WTC11 (cell line): ENCODE measurements around the gene ELN. TPM values are rescaled to one million over a fixed set of nuclear protein-coding genes. Genes with fewer than 3 reads are reported as not detected.

Experiments
- ATAC-seq: fragments of 200-7000 bp; cut with Tn5 transposase; 2 replicates; pipeline ENCODE4 v1.10.0; 2021; ENCODE audit warnings: mild to moderate bottlenecking, moderate library complexity
- CTCF ChIA-PET: fragments of 300-600 bp; sonication (Branson Sonifier 250); formaldehyde crosslinking; loops from one replicate; lab custom pipeline; 2021; ENCODE audit warnings: antibody characterized with exemption; lab: Charles Lee
- POLR2A ChIA-PET: fragments of 350-600 bp; sonication (Branson Sonifier 250); formaldehyde crosslinking; loops from one replicate; lab custom pipeline; 2021; ENCODE audit warnings: antibody characterized with exemption; lab: Charles Lee
- DNase-seq: peaks from one replicate; pipeline ENCODE4 v3.0.0; 2021; ENCODE audit warnings: low spot score
- H3K27ac Mint-ChIP-seq: 2 replicates; pipeline ENCODE4 v1.8.0; 2021; ENCODE audit warnings: mixed read lengths
- H3K27me3 Mint-ChIP-seq: 2 replicates; pipeline ENCODE4 v1.8.0; 2021; ENCODE audit warnings: low read depth, mild to moderate bottlenecking, moderate library complexity, mixed read lengths
- H3K36me3 Mint-ChIP-seq: 2 replicates; pipeline ENCODE4 v1.8.0; 2021; ENCODE audit warnings: mixed read lengths
- H3K4me1 Mint-ChIP-seq: 2 replicates; pipeline ENCODE4 v1.8.0; 2022; ENCODE audit warnings: mixed read lengths
- H3K4me3 Mint-ChIP-seq: 2 replicates; pipeline ENCODE4 v1.8.0; 2021; ENCODE audit warnings: mild to moderate bottlenecking, moderate library complexity, mixed read lengths
- H3K9me3 Mint-ChIP-seq: 2 replicates; pipeline ENCODE4 v1.8.0; 2021; ENCODE audit warnings: mixed read lengths
- NR3C1 ChIP-seq: sonication (generic); formaldehyde crosslinking; conservative IDR thresholded peaks from 2 replicates; pipeline ENCODE4 v1.8.1; 2023; ENCODE audit warnings: low read depth, mild to moderate bottlenecking, missing genetic modification reagents
- ZNF232 ChIP-seq: sonication (generic); formaldehyde crosslinking; IDR thresholded peaks from 2 replicates; pipeline ENCODE4 v1.8.0; 2022; ENCODE audit warnings: mild to moderate bottlenecking, missing genetic modification reagents
- total RNA-seq: library from RNA; stranded (reverse); gene quantifications from 3 replicates; pipeline ENCODE4 v1.2.3, GENCODE V29; 2021
- TF ChIP-seq, protein P1 (sequence below): sonication (generic); formaldehyde crosslinking; IDR thresholded peaks from 2 replicates; pipeline ENCODE4 v1.8.0; 2022; ENCODE audit warnings: mild to moderate bottlenecking, missing genetic modification reagents
- TF ChIP-seq, protein P2 (sequence below): sonication (generic); formaldehyde crosslinking; IDR thresholded peaks from 2 replicates; pipeline ENCODE4 v1.8.1; 2022; ENCODE audit warnings: low read depth, missing genetic modification reagents, borderline replicate concordance

The ELN gene
- total RNA-seq, 1 experiment from 2014 or later: 3.3 TPM

DNA sequence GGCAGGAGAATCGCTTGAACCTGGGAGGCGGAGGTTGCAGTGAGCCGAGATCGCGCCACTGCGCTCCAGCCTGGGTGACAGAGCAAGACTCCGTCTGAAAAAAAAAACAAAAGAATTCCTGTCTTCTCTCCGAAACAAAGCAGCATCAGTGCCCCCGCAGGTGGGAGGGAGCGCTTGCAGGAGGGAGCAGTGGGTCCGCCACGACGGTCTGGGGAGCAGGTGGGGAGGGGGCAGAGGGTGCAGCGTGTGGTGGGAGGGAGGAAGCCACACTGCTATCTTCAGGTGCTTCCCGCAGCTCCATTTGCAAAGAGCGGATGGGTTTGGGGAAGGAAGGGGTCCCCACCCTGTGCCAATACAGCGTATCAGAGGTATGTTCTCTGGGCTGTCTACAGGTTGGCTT is 87.4 kb downstream of the ELN start:
- Mint-ChIP-seq H3K27ac (no peak overlapping the region), H3K36me3 (peaks cover 34% of the 10 kb centered on the region), H3K4me1 (no peaks in the 10 kb centered on the region), H3K4me3 (no peak overlapping the region), H3K9me3 (peaks cover 4% of the 10 kb centered on the region), H3K27me3 (peaks cover 3% of the 10 kb centered on the region; the same call in 1 of the 2 replicates)
- CTCF ChIA-PET: interaction anchor here (1.8 kb wide), 1 partner anchor 68 kb away, joined by 8 read pairs; no protein-coding TSS in a partner anchor
- POLR2A ChIA-PET: no interaction called here
- no peak for TF ChIP-seq ZNF232 (CRISPR knock-in tag)
- TF ChIP-seq, protein P1, sequence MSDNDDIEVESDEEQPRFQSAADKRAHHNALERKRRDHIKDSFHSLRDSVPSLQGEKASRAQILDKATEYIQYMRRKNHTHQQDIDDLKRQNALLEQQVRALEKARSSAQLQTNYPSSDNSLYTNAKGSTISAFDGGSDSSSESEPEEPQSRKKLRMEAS (CRISPR knock-in tag): 0 out of 2 replicates have a peak, but pooled peaks have one; percentile 22
- DNase-seq: peak; percentile 75
- ATAC-seq: peak; percentile 93

DNA sequence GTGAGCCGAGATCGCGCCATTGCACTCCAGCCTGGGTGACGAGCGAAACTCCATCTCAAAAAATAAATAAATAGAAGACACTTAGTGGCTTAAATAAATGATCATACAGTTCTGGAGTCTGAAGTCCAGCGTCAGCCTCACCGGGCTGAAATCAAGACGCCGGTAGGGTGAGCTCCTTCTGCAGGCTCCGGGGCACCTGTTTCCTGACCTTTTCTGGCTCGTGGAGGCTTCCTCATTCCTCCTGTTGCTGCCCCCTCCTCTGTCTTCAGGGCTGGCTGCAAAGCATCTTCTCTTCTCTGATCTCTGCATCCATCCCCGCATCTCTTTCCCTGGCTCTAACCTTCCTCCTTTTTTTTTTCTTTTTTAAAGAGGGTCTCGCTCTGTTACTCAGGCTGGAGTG is 88.4 kb downstream of the ELN start:
- Mint-ChIP-seq H3K36me3 (peaks cover 29% of the 10 kb centered on the region), H3K4me1 (no peaks in the 10 kb centered on the region), H3K27ac (no peak overlapping the region)
- CTCF ChIA-PET: interaction anchor here (1.8 kb wide), 1 partner anchor 67 kb away, joined by 8 read pairs; no protein-coding TSS in a partner anchor
- no peak for TF ChIP-seq NR3C1 (CRISPR knock-in tag)
- TF ChIP-seq, protein P2, sequence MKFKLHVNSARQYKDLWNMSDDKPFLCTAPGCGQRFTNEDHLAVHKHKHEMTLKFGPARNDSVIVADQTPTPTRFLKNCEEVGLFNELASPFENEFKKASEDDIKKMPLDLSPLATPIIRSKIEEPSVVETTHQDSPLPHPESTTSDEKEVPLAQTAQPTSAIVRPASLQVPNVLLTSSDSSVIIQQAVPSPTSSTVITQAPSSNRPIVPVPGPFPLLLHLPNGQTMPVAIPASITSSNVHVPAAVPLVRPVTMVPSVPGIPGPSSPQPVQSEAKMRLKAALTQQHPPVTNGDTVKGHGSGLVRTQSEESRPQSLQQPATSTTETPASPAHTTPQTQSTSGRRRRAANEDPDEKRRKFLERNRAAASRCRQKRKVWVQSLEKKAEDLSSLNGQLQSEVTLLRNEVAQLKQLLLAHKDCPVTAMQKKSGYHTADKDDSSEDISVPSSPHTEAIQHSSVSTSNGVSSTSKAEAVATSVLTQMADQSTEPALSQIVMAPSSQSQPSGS (CRISPR knock-in tag): no peak
- TF ChIP-seq, all 79 proteins: peak for 0
- peaks cover 4% of the 10 kb centered on the region for H3K9me3 Mint-ChIP-seq
- POLR2A ChIA-PET: interaction anchor here (0.7 kb wide), 1 partner anchor 23 kb away, joined by 3 read pairs; no protein-coding TSS in a partner anchor
- no peak overlapping the region for H3K4me3 Mint-ChIP-seq
- H3K27me3 Mint-ChIP-seq: peaks cover 3% of the 10 kb centered on the region; the same call in 1 of the 2 replicates
- ATAC-seq (no peak), DNase-seq (no peak)

Other genes starting within 250 kb of the ELN start
- gene CLDN4, start 197.2 kb upstream of the ELN start, total RNA-seq: 32.0 to 54.3 TPM (median 52.5 TPM) in 3 replicates
- gene METTL27, start 185.7 kb upstream of the ELN start, total RNA-seq: 4.3 to 7.7 TPM (median 6.6 TPM) in 3 replicates
- 0.28 TPM in 1 of 3 replicates, not detected in the others for gene TMEM270, start 167.0 kb upstream of the ELN start, total RNA-seq
- 85.4 to 92.1 TPM (median 90.6 TPM) in 3 replicates for gene LIMK1, start 55.6 kb downstream of the ELN start, total RNA-seq
- 355 to 373 TPM (median 371 TPM) in 3 replicates for gene EIF4H, start 146.2 kb downstream of the ELN start, total RNA-seq
- gene LAT2, start 181.8 kb downstream of the ELN start, total RNA-seq: 0.33 to 0.76 TPM (median 0.41 TPM) in 3 replicates
- 74.1 to 80.7 TPM (median 79.4 TPM) in 3 replicates for gene RFC2, start 226.2 kb downstream of the ELN start, total RNA-seq